Measurements from ENCODE around the gene POLE3. TPM values are rescaled to one million over a fixed set of nuclear protein-coding genes. Genes with fewer than 3 reads are reported as not detected.

POLE3 gene
- total RNA-seq, 1 experiment from 2014 or later: 84.4 TPM

Other genes starting within 250 kb of the POLE3 start
- 14.7 and 16.0 TPM in 2 replicates for gene FKBP15, start 189.4 kb downstream of the POLE3 start, total RNA-seq (2014; rRNA removed; shearing (Covaris generic))
- 13.4 TPM in 2 replicates for gene SLC31A1, start 189.1 kb downstream of the POLE3 start, total RNA-seq (2014; rRNA removed; shearing (Covaris generic))
- 20.2 and 22.6 TPM in 2 replicates for gene CDC26, start 135.1 kb downstream of the POLE3 start, total RNA-seq (2014; rRNA removed; shearing (Covaris generic))
- 21.3 and 21.8 TPM in 2 replicates for gene PRPF4, start 135.0 kb downstream of the POLE3 start, total RNA-seq (2014; rRNA removed; shearing (Covaris generic))
- 6.1 and 7.1 TPM in 2 replicates for gene RNF183, start 107.3 kb downstream of the POLE3 start, total RNA-seq (2014; rRNA removed; shearing (Covaris generic))
- 0.37 and 0.74 TPM in 2 replicates for gene WDR31, start 70.4 kb downstream of the POLE3 start, total RNA-seq (2014; rRNA removed; shearing (Covaris generic))
- 31.5 and 34.1 TPM in 2 replicates for gene BSPRY, start 61.1 kb downstream of the POLE3 start, total RNA-seq (2014; rRNA removed; shearing (Covaris generic))
- 73.3 and 78.1 TPM in 2 replicates for gene HDHD3, start 33.7 kb downstream of the POLE3 start, total RNA-seq (2014; rRNA removed; shearing (Covaris generic))
- gene ALAD, start 9.4 kb downstream of the POLE3 start, total RNA-seq (2014; rRNA removed; shearing (Covaris generic)): 16.0 and 20.8 TPM in 2 replicates
- gene C9orf43, start 72 bp upstream of the POLE3 start, total RNA-seq (2014; rRNA removed; shearing (Covaris generic)): 0.92 and 1.1 TPM in 2 replicates
- gene RGS3, start 53.1 kb upstream of the POLE3 start, total RNA-seq (2014; rRNA removed; shearing (Covaris generic)): 71.2 and 76.8 TPM in 2 replicates